ENCODE data around the gene SFXN4. TPM values are rescaled to one million over a fixed set of nuclear protein-coding genes. Genes with fewer than 3 reads are reported as not detected.
A peak's percentile ranks its signal among the peaks of the same experiment; 100 is the strongest.

Gene SFXN4
- total and polyA plus RNA-seq, 2 of the 4 experiments (the other 2 are of a cell fraction): 12.0 to 12.5 TPM

GRCh38 chr10:119199231-119199992 lies 33.9 kb upstream of the SFXN4 start (continued):
- TF ChIP-seq MAFK (IDR thresholded peaks at IDR 0.05; ENCODE audit: low read depth, low read length) (no peak), RCOR1 (IDR thresholded peaks at IDR 0.05; ENCODE audit: insufficient replicate concordance, low read length) (no peak)

- Histone ChIP-seq H3K4me1 (ENCODE audit: control insufficient read depth, insufficient read depth, low read length) (peaks cover 9% of the 10 kb centered on the region), H3K79me1 (ENCODE audit: low read depth in 1 of 2, low read length in 2 of 2) (no peaks in the 10 kb centered on the region), H3K56ac (ENCODE audit: extremely low read depth, insufficient read depth, low read length) (no peak overlapping the region), H3K9me3 (ENCODE audit: control insufficient read depth, insufficient read depth, low read length) (peaks cover 2% of the 10 kb centered on the region; the same call in 1 of the 2 replicates), H4K5ac (ENCODE audit: low read depth, low read length) (no peak overlapping the region), H4K8ac (ENCODE audit: low read depth in 2 of 2, low read length in 2 of 2) (peak overlapping the region in 1 of 2 experiments; percentile 22; a peak in 1 of 4 replicates), H4K91ac (ENCODE audit: insufficient read depth, low read depth, low read length) (peak overlapping the region; percentile 13), H3K14ac (replicated peaks; ENCODE audit: low read depth, low read length) (no peak overlapping the region; the same call in 1 of the 2 replicates), H3K27me3 (ENCODE audit: control insufficient read depth, insufficient read depth, low read length) (no peaks in the 10 kb centered on the region), H2BK15ac (ENCODE audit: low read depth, low read length) (no peak overlapping the region), H3K36me3 (ENCODE audit: control insufficient read depth, insufficient read depth, low read length) (no peaks in the 10 kb centered on the region), H2BK120ac (ENCODE audit: low read depth, low read length) (peak overlapping the region; percentile 10; the same call in 1 of the 2 replicates), H2AFZ (replicated peaks; ENCODE audit: low read length, poor library complexity) (no peak overlapping the region), H2AK5ac (ENCODE audit: low read depth, low read length) (no peak overlapping the region; the same call in 1 of the 2 replicates), H3K27ac (ENCODE audit: insufficient read depth, low read length) (no peak overlapping the region), H3K18ac (ENCODE audit: low read depth, low read length) (peak overlapping the region; percentile 35; the same call in 1 of the 2 replicates), H3K9ac (ENCODE audit: low read depth, low read length) (no peak overlapping the region), H3K23ac (ENCODE audit: low read depth, low read length) (peak overlapping the region; percentile 41; the same call in 1 of the 2 replicates), H3K4ac (ENCODE audit: low read depth, low read length) (no peak overlapping the region), H3K4me2 (ENCODE audit: low read depth, low read length) (no peak overlapping the region), H3K9me1 (ENCODE audit: insufficient read depth, low read length) (no peaks in the 10 kb centered on the region), H2BK20ac (ENCODE audit: low read depth, low read length) (no peak overlapping the region; the same call in 1 of the 2 replicates), H2AK9ac (replicated peaks; ENCODE audit: low read depth, low read length, poor library complexity) (no peak overlapping the region), H4K20me1 (ENCODE audit: insufficient read depth, low read length) (no peaks in the 10 kb centered on the region), H3K4me3 (ENCODE audit: insufficient read depth, low read depth, low read length) (no peak overlapping the region), H2BK5ac (ENCODE audit: low read depth, low read length, poor library complexity, severe bottlenecking) (no peak overlapping the region)
- CTCF ChIA-PET: interaction anchor here (0.6 to 3.7 kb wide), 14 partner anchors 9 to 527 kb away, joined by 3 to 31 read pairs (median 6); partner anchors contain the start of genes BAG3 and RGS10
- 71% methylated on average over 4 of the region's 7 CpGs; no CpG with 5 or more reads in 1 of the 2 experiments for WGBS, 2 experiments (ENCODE audit: extremely low coverage in 2 of 2, insufficient read length in 1 of 2)
- dilution Hi-C loops (cut with HindIII; ENCODE audit: low sequenced_read_pairs, unreplicated experiment): no loop called here
- no TSS peak for BruUV-seq (replicated peaks)
- in situ Hi-C loops (cut with MboI; ENCODE audit: low sequenced_read_pairs): loop anchor here (5.0 to 25.0 kb wide), 3 partner anchors 249 to 664 kb away; partner anchors contain the start of gene MCMBP
- DNase-seq: no peak
- TF ChIP-seq MXI1 (IDR thresholded peaks at IDR 0.05; ENCODE audit: borderline replicate concordance, low read depth, low read length) (no peak), CTCF (conservative IDR thresholded peaks at IDR 0.05; ENCODE audit: low read depth, low read length) (peak; percentile 37), RAD21 (IDR thresholded peaks at IDR 0.05; ENCODE audit: low read length) (peak; percentile 23; the same call in 1 of the 2 replicates), SMC3 (IDR thresholded peaks at IDR 0.05; ENCODE audit: low read depth, low read length) (0 out of 2 replicates have a peak, but pooled peaks have one; percentile 14)
- intact Hi-C loops (cut with micrococcal nuclease): loop anchor here (2.0 kb wide), 2 partner anchors 218 to 398 kb away; partner anchors contain the start of gene TIAL1
- ATAC-seq (ENCODE audit: low read depth): no peak; the same call in 1 of the 2 replicates
- POLR2A ChIA-PET (ENCODE audit: unreplicated experiment): no interaction called here
Measured at GRCh38 chr10:119198438-119198837, 32.9 kb upstream of the SFXN4 start.

Measured in IMR-90 (cell line).